Measurements from ENCODE around the gene RSPH6A.
"Not testable (repeated sequence)": the region's sequence is repeated elsewhere in the genome, so short reads cannot be mapped to it uniquely, and the experiment has no call there.

The RSPH6A gene

DNA sequence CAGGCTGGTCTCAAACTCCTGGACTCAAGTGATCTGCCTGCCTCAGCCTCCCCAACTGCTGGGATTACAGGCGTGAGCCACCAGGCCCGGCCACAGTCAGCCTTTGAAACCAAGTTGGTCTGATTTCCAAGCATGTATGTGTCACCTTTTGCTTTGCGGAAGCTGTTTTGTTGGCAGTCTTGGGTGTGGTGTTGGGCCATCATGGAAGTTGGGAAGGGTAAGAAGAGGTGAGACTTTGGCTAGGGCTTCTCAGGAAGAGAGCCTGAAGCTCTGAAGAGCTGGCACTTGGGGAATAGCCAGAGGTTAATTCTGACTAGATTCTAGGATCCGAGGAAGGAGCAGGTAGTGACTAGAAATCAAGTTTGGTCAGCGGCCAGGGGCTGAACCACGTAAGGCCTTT lies 2.8 kb downstream of the RSPH6A start:
- Histone ChIP-seq H3K4me3 (ENCODE audit: low read length) (no peak overlapping the region), H3K27me3 (ENCODE audit: control insufficient read depth, insufficient read depth, low read length) (no peaks in the 10 kb centered on the region), H3K36me3 (ENCODE audit: control insufficient read depth, insufficient read depth, low read length) (no peaks in the 10 kb centered on the region), H3K4me1 (ENCODE audit: control insufficient read depth, insufficient read depth, low read length) (no peaks in the 10 kb centered on the region), H3K9me3 (ENCODE audit: control insufficient read depth, low read length) (no peaks in the 10 kb centered on the region), H3K9ac (ENCODE audit: low read length) (no peak overlapping the region)

DNA sequence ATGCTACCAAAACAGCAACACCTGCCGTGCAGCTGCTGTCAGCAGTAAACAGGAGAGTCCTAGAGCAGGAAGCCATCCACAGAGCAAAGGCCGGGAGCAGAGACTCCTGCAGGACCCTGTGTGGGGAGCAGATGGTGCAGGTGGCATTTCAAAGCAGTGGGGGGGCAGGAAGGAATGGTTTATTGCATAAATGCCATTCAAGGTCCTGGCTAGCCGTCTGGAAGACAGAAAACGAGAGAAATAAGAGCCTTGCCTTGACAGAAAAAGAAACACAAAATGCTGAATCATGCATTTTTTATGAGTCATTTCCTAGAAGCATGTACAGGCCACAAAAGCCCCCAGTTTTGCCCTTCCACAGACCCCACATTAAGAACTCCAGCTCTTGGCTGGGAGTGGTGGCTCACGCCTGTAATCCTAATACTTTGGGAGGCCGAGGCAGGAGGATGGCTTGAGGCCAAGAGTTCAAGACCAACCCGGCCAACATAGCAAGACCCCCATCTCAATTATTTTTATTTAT lies 5.4 kb downstream of the RSPH6A start:
- Histone ChIP-seq H3K4me3 (ENCODE audit: low read length) (no peak overlapping the region), H3K9me3 (ENCODE audit: control insufficient read depth, low read length) (no peaks in the 10 kb centered on the region)

DNA sequence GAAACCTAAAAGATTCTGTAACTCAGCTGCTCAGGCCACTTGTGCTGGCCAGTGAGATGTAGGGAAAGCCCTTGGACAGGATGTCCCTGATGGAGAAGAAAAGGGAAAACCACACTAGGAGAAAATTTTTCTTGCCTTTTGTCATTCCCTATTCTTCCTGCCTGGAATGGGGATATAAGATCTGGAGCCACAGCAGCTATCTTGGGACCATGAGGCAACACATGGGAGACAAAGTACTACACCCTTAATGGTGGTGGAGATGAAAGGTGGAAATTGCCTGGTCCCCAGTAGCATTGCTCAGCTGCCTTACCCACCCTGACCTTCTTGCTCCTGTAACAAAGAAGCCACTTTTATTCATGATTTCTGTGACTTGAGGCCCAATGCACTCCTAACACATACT lies 9.4 kb downstream of the RSPH6A start:
- Histone ChIP-seq H3K27me3 (ENCODE audit: control insufficient read depth, insufficient read depth, low read length) (peaks cover 4% of the 10 kb centered on the region), H3K9ac (ENCODE audit: low read length) (no peak overlapping the region)

More for the DNA sequence above, 5.4 kb downstream of the RSPH6A start:
- Histone ChIP-seq H3K36me3 (ENCODE audit: control insufficient read depth, insufficient read depth, low read length) (no peaks in the 10 kb centered on the region), H3K27me3 (ENCODE audit: control insufficient read depth, insufficient read depth, low read length) (no peaks in the 10 kb centered on the region), H3K9ac (ENCODE audit: low read length) (no peak overlapping the region), H3K4me1 (ENCODE audit: control insufficient read depth, insufficient read depth, low read length) (no peaks in the 10 kb centered on the region)

DNA sequence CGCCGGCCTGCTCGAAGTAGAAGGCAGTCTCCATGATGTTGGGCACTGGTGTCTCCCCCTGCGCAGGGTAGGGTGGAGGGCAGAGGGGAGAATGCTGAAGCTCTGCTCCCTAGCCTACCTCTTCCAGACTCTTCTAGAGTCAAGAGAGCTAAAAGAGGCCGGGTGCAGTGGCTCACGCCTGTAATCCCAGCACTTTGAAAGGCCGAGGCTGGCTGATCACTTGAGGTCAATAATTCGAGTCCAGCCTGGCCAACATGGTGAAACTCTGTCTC lies 10.2 kb downstream of the RSPH6A start:
- H3K9me3 ChIP-seq (ENCODE audit: control insufficient read depth, low read length) = no peaks in the 10 kb centered on the region
- H3K36me3 ChIP-seq (ENCODE audit: control insufficient read depth, insufficient read depth, low read length) = no peaks in the 10 kb centered on the region
- H3K4me3 ChIP-seq (ENCODE audit: low read length) = no peak overlapping the region
- no peaks in the 10 kb centered on the region for H3K4me1 ChIP-seq (ENCODE audit: control insufficient read depth, insufficient read depth, low read length)
- no peak overlapping the region for H3K9ac ChIP-seq (ENCODE audit: low read length)
- H3K27me3 ChIP-seq (ENCODE audit: control insufficient read depth, insufficient read depth, low read length) = peaks cover 4% of the 10 kb centered on the region

More for the DNA sequence above, 9.4 kb downstream of the RSPH6A start:
- Histone ChIP-seq H3K36me3 (ENCODE audit: control insufficient read depth, insufficient read depth, low read length) (no peaks in the 10 kb centered on the region), H3K4me3 (ENCODE audit: low read length) (no peak overlapping the region), H3K9me3 (ENCODE audit: control insufficient read depth, low read length) (no peaks in the 10 kb centered on the region), H3K4me1 (ENCODE audit: control insufficient read depth, insufficient read depth, low read length) (no peaks in the 10 kb centered on the region)

DNA sequence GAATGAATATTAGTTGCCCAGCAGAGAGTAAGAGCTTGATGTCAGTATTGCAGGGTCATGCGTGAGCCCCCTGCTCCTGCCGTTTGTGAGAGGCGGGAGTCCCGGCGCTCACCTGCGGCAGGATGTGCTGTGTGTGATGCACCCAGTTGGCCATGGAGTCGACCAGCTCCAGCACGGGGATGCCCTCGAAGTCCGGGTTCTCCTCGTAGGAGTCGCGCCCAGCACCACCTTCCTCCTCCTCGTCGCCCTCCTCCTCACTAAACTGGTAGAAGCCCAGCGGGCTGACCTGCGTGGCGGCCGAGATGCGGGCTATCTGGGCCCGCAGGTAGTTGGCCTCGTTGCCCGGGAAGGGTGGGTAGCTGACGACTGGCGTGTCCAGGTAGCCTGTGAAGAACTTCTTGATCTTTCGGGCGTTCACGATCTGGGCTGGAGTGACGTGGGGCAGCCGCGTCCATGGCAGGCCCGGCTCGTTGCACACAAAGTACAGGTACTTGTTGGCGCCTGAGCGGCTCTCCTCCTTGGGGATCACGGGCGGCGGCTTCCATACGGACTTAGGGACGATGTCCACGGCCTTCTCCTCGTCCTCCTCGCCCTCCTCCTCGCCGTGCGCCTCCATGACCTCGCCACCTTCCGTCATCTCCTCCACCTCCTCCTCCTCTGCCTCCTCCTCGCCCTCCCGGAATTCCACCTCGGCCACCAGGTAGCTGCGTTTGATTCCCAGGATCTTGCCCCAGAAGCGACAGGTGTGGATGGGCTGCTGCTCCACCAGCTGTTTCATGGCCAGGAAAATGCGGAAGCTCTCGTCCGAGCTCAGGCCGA lies 10.8 kb downstream of the RSPH6A start:
- no peaks in the 10 kb centered on the region for H3K9me3 ChIP-seq (ENCODE audit: control insufficient read depth, low read length)
- H3K4me3 ChIP-seq (ENCODE audit: low read length) = no peak overlapping the region
- no peaks in the 10 kb centered on the region for H3K36me3 ChIP-seq (ENCODE audit: control insufficient read depth, insufficient read depth, low read length)
- no peak overlapping the region for H3K9ac ChIP-seq (ENCODE audit: low read length)
- H3K27me3 ChIP-seq (ENCODE audit: control insufficient read depth, insufficient read depth, low read length) = peaks cover 4% of the 10 kb centered on the region
- H3K4me1 ChIP-seq (ENCODE audit: control insufficient read depth, insufficient read depth, low read length) = no peaks in the 10 kb centered on the region

DNA sequence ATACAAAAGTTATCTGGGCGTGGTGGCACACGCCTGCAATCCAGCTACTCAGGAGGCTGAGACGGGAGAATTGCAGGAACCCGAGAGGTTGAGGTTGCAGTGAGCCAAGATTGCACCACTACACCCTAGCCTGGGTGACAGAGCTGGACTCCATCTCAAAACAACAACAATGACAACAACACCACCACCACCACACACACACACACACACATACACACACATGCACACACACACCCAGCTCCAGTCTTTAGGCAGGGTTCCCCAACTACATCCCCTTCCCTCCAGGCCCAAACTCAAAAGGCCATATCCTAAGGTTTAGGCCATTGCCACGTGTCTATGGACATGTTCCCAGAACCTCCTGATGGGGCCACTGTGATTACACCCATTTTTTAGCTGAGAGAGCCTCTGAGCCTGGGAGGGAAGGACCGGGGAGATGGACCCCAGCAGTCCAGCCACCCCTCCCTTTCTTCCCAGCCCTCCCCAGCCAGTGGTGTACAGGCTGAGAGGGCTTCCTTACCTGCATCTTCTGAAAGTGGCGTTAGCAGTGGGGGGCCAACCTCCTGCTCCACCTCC lies 13.4 kb downstream of the RSPH6A start:
- Histone ChIP-seq H3K9ac (ENCODE audit: low read length) (no peak overlapping the region), H3K4me1 (ENCODE audit: control insufficient read depth, insufficient read depth, low read length) (no peaks in the 10 kb centered on the region), H3K4me3 (ENCODE audit: low read length) (no peak overlapping the region), H3K9me3 (ENCODE audit: control insufficient read depth, low read length) (no peaks in the 10 kb centered on the region), H3K36me3 (ENCODE audit: control insufficient read depth, insufficient read depth, low read length) (no peaks in the 10 kb centered on the region), H3K27me3 (ENCODE audit: control insufficient read depth, insufficient read depth, low read length) (peaks cover 4% of the 10 kb centered on the region)

DNA sequence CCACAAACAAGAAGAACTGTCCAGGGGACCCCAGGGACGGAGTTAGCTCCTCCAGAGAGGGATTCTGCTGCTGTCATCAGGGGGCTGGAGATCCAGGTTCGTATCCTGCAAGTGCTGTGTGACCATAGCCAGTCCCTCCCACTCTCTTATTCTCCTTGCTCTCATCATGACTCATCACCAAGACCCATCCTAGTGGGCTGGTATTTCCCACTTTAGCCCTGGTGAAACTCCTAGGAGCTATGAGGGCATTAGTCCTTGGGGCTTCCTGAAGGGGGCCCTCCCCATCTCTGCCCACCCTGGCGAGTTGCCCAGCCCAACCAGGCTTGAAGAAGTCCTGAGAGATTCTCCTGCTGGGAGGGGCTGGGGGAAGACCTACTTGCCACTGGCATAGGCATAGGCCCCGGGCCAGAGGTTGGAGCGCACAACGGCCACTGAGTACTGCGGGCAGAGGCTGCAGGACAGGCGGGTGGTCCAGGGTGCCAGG lies 15.0 kb downstream of the RSPH6A start:
- H3K9ac ChIP-seq (ENCODE audit: low read length) = no peak overlapping the region
- H3K27me3 ChIP-seq (ENCODE audit: control insufficient read depth, insufficient read depth, low read length) = peaks cover 4% of the 10 kb centered on the region
- H3K36me3 ChIP-seq (ENCODE audit: control insufficient read depth, insufficient read depth, low read length) = no peaks in the 10 kb centered on the region
- no peak overlapping the region for H3K4me3 ChIP-seq (ENCODE audit: low read length)
- H3K4me1 ChIP-seq (ENCODE audit: control insufficient read depth, insufficient read depth, low read length) = no peaks in the 10 kb centered on the region
- H3K9me3 ChIP-seq (ENCODE audit: control insufficient read depth, low read length) = no peaks in the 10 kb centered on the region

DNA sequence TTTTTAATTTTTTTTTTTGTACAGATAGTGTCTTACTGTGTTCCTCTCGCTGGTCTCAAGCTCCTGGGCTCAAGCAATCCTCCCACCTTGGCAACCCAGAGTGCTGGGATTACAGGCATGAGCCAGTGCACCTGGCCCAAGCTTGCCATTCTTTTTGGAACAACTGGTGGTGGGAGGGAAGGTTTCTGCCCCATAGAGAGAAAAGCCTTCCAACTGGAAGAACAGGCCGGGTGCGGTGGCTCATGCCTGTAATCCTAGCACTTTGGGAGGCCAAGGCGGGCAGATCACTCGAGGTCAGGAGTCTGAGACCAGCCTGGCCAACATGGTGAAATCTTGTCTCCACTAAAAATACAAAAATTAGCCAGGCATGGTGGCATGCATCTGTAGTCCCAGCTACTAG lies 15.6 kb downstream of the RSPH6A start:
- H3K4me3 ChIP-seq (ENCODE audit: low read length); H3K27me3 ChIP-seq (ENCODE audit: control insufficient read depth, insufficient read depth, low read length); H3K36me3 ChIP-seq (ENCODE audit: control insufficient read depth, insufficient read depth, low read length); H3K9ac ChIP-seq (ENCODE audit: low read length); H3K9me3 ChIP-seq (ENCODE audit: control insufficient read depth, low read length); H3K4me1 ChIP-seq (ENCODE audit: control insufficient read depth, insufficient read depth, low read length): not testable (repeated sequence)

DNA sequence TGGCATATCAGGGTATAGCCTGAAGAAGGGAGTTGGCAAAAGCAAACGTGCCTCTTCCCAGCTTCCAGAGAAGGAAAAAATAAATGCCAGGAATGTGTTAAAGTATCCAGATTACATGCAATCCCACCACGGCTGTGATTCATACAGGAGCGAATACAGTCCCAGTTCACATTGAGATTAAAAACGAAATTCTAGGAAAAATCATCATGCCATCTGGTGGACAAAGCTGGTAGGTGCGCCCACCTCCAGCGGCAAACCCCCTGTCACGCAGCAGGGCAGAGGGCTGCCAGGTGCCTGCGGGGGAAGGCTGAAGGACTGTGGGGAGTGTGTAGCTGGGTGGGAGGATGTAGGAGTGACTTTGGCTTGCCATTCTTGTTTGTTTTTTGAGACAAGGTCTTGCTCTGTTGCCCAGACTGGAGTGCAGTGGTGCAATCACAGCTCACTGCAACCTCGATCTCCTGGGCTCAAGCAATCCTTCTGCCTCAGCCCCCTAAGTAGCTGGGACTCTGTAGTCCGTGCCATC lies 16.1 kb downstream of the RSPH6A start:
- Histone ChIP-seq H3K4me3 (ENCODE audit: low read length) (no peak overlapping the region), H3K9ac (ENCODE audit: low read length) (no peak overlapping the region), H3K9me3 (ENCODE audit: control insufficient read depth, low read length) (no peaks in the 10 kb centered on the region), H3K36me3 (ENCODE audit: control insufficient read depth, insufficient read depth, low read length) (no peaks in the 10 kb centered on the region), H3K4me1 (ENCODE audit: control insufficient read depth, insufficient read depth, low read length) (no peaks in the 10 kb centered on the region), H3K27me3 (ENCODE audit: control insufficient read depth, insufficient read depth, low read length) (peaks cover 4% of the 10 kb centered on the region)

DNA sequence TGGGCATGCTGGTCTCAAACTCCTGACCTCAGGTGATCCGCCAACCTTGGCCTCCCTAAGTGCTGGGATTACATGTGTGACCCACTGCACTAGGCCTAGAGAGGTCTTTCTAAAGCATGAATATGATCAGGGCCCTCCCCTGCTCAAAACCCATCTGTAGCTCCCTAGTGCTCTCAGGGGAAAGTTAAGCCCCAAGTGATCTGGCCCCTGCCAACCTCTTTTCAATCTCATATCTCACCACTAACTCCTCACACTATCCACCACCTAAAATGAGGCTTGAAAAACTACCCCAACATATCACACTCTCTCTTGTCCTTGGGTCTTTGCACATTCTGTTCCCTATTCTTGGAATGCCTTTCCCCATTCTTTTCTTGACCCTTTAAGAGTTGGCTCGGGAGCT lies 20.5 kb downstream of the RSPH6A start:
- no peak overlapping the region for H3K9ac ChIP-seq (ENCODE audit: low read length)
- H3K9me3 ChIP-seq (ENCODE audit: control insufficient read depth, low read length) = no peaks in the 10 kb centered on the region
- no peaks in the 10 kb centered on the region for H3K27me3 ChIP-seq (ENCODE audit: control insufficient read depth, insufficient read depth, low read length)
- no peaks in the 10 kb centered on the region for H3K36me3 ChIP-seq (ENCODE audit: control insufficient read depth, insufficient read depth, low read length)
- no peak overlapping the region for H3K4me3 ChIP-seq (ENCODE audit: low read length)
- peaks cover 12% of the 10 kb centered on the region for H3K4me1 ChIP-seq (ENCODE audit: control insufficient read depth, insufficient read depth, low read length)

DNA sequence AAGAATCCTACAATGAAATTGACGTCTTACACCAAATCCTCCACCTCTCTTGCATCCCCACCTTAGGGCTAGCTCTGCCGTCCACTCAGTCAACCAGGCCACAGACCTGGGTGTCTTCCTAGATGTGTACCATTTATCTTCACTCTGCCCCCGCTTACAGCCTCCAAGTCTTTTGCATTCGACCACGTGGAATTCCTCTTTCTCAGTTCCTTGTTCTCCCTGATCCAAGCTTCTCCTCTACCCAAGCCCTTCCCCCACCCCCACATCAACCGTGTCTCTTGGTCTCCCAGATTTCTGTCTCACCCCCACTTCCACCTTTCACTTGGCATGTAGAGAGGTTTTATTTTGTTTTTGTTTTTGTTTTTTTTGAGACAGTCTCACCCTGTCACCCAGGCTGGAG lies 21.2 kb downstream of the RSPH6A start:
- Histone ChIP-seq H3K36me3 (ENCODE audit: control insufficient read depth, insufficient read depth, low read length) (no peaks in the 10 kb centered on the region), H3K9me3 (ENCODE audit: control insufficient read depth, low read length) (no peaks in the 10 kb centered on the region), H3K4me1 (ENCODE audit: control insufficient read depth, insufficient read depth, low read length) (peaks cover 12% of the 10 kb centered on the region), H3K27me3 (ENCODE audit: control insufficient read depth, insufficient read depth, low read length) (no peaks in the 10 kb centered on the region), H3K9ac (ENCODE audit: low read length) (no peak overlapping the region), H3K4me3 (ENCODE audit: low read length) (no peak overlapping the region)

DNA sequence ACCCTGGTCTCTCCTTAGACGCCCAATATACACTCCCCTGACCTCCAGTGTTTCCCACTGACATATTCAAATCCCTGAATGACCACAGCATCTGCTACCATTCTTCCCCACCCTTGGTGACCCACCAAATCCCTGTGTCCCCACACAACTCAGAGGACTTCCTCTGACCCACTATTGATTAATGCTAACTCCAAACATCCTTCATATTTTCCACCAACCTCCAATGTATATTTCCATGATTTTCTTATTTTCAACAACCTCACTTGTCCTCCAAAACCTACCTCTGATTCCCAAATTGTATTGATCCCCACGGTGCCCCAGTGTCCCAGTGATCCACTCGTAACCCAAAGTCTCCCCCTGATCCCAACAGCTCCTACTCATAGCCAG lies 21.9 kb downstream of the RSPH6A start:
- Histone ChIP-seq H3K4me3 (ENCODE audit: low read length) (no peak overlapping the region), H3K4me1 (ENCODE audit: control insufficient read depth, insufficient read depth, low read length) (peaks cover 12% of the 10 kb centered on the region), H3K36me3 (ENCODE audit: control insufficient read depth, insufficient read depth, low read length) (no peaks in the 10 kb centered on the region), H3K9ac (ENCODE audit: low read length) (no peak overlapping the region), H3K27me3 (ENCODE audit: control insufficient read depth, insufficient read depth, low read length) (no peaks in the 10 kb centered on the region), H3K9me3 (ENCODE audit: control insufficient read depth, low read length) (no peaks in the 10 kb centered on the region)
